ENCODE measurements around the gene RDH12. TPM values are rescaled to one million over a fixed set of nuclear protein-coding genes. Genes with fewer than 3 reads are reported as not detected.

Gene RDH12
- total and polyA plus RNA-seq, 2 donors (not counting 3 experiments of a cell fraction or from before 2014, with no cell fraction given) = not detected

DNA sequence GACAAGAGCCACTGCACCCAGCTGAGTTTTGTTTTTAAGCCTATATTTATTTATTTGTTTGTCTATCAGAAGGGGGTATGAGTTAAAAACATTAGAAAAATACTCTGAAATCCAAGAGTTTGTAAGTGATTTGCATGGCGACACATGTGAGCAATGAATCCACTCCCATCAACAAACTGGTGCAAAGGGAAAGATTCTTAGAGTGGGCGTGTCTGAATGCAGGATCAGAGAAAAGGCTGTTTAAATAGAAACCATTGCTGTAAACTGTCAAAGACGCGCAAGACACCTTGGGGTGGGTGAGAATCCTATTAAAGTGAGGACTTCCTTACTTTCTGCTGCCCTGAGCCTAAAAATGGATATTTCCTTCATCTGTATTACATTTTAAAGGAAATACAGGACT lies 62.8 kb downstream of the RDH12 start:
- dilution Hi-C loops (cut with MboI; ENCODE audit: extremely low pct_ligation_motif_present, low sequenced_read_pairs) = no loop called here
- ChIA-PET CTCF (no interaction called here), POLR2A (no interaction called here)
- DNase-seq (ENCODE audit: low read depth, low spot score) = no peak
- Histone ChIP-seq H3K27me3 (ENCODE audit: control insufficient read depth in 2 of 2, insufficient read depth in 2 of 2, low read length in 2 of 2) (no peaks in the 10 kb centered on the region), H3K9me3 (replicated peaks; ENCODE audit: control insufficient read depth, insufficient read depth, low read length) (no peaks in the 10 kb centered on the region), H3K36me3 (ENCODE audit: control insufficient read depth in 2 of 2, extremely low read depth in 1 of 2, insufficient read depth in 2 of 2, low read length in 2 of 2) (peaks cover 25 to 57% of the 10 kb centered on the region in 2 experiments), H3K9me1 (replicated peaks; ENCODE audit: control insufficient read depth, extremely low read depth, insufficient read depth, low read length) (no peaks in the 10 kb centered on the region), H2AFZ (ENCODE audit: low read depth, low read length) (no peak overlapping the region), H3K4me1 (ENCODE audit: control insufficient read depth, extremely low read depth, insufficient read depth, low read length) (no peaks in the 10 kb centered on the region), H3K79me2 (ENCODE audit: control insufficient read depth, insufficient read depth, low read length) (no peaks in the 10 kb centered on the region), H3K4me3 (replicated peaks in 1 of 3; ENCODE audit: insufficient read depth in 1 of 3, low read depth in 1 of 3, low read length in 3 of 3) (no peak overlapping the region), H4K20me1 (replicated peaks; ENCODE audit: control insufficient read depth, extremely low read depth, insufficient read depth, low read length) (no peaks in the 10 kb centered on the region), H3K4me2 (ENCODE audit: insufficient read depth, low read length) (no peak overlapping the region), H3K9ac (replicated peaks; ENCODE audit: extremely low read depth, insufficient read depth, low read length) (no peak overlapping the region), H3K27ac (ENCODE audit: insufficient read depth, low read depth, low read length) (no peak overlapping the region)
- no TSS peak for BruUV-seq (replicated peaks)
- FAIRE-seq = no peak
- no peak for TF ChIP-seq POLR2AphosphoS5 (IDR thresholded peaks at IDR 0.05; ENCODE audit: insufficient read depth, low read depth, low read length)
- TF ChIP-seq, protein P1, sequence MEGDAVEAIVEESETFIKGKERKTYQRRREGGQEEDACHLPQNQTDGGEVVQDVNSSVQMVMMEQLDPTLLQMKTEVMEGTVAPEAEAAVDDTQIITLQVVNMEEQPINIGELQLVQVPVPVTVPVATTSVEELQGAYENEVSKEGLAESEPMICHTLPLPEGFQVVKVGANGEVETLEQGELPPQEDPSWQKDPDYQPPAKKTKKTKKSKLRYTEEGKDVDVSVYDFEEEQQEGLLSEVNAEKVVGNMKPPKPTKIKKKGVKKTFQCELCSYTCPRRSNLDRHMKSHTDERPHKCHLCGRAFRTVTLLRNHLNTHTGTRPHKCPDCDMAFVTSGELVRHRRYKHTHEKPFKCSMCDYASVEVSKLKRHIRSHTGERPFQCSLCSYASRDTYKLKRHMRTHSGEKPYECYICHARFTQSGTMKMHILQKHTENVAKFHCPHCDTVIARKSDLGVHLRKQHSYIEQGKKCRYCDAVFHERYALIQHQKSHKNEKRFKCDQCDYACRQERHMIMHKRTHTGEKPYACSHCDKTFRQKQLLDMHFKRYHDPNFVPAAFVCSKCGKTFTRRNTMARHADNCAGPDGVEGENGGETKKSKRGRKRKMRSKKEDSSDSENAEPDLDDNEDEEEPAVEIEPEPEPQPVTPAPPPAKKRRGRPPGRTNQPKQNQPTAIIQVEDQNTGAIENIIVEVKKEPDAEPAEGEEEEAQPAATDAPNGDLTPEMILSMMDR (IDR thresholded peaks at IDR 0.05; ENCODE audit: extremely low read depth in 1 of 2, insufficient read depth in 1 of 2, low read depth in 1 of 2, low read length in 2 of 2) = no peak
- no peak for TF ChIP-seq EZH2 (IDR thresholded peaks at IDR 0.05; ENCODE audit: borderline replicate concordance, low read depth, low read length, severe bottlenecking)
- TF ChIP-seq POLR2A (IDR thresholded peaks at IDR 0.05; ENCODE audit: low read depth, low read length) = no peak
- TF ChIP-seq GATA2 (IDR thresholded peaks at IDR 0.05; ENCODE audit: insufficient read depth, insufficient read length, low read depth, low read length) = no peak
- TF ChIP-seq FOS (IDR thresholded peaks at IDR 0.05; ENCODE audit: borderline replicate concordance, insufficient read depth, low read length) = no peak
- TF ChIP-seq, protein P2, sequence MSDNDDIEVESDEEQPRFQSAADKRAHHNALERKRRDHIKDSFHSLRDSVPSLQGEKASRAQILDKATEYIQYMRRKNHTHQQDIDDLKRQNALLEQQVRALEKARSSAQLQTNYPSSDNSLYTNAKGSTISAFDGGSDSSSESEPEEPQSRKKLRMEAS (IDR thresholded peaks at IDR 0.05; ENCODE audit: insufficient read depth, insufficient read length) = no peak
- TF ChIP-seq MYC (IDR thresholded peaks at IDR 0.05; ENCODE audit: low read depth, low read length) = no peak
- no peak for TF ChIP-seq JUN (IDR thresholded peaks at IDR 0.05; ENCODE audit: borderline replicate concordance, insufficient read depth, insufficient read length, low read depth)
- intact Hi-C loops (cut with micrococcal nuclease) = no loop called here
